Stimulated activated CD4-positive, alpha-beta T cell treated with anti-CD3 and anti-CD28 coated beads, Interleukin-1b, Interleukin-23, amount 100 ng/mL, for 4 hours (primary cell): ENCODE results near the gene RAP1GDS1.
"Not testable (repeated sequence)": the region's sequence is repeated elsewhere in the genome, so short reads cannot be mapped to it uniquely, and the experiment has no call there.

Experiments used
- DNase-seq, 2 donors: peaks; one replicate each; pipeline ENCODE4 v3.0.0-alpha.2; 2020; ENCODE audit warnings: low read depth in 2 of 2

The RAP1GDS1 gene

DNA sequence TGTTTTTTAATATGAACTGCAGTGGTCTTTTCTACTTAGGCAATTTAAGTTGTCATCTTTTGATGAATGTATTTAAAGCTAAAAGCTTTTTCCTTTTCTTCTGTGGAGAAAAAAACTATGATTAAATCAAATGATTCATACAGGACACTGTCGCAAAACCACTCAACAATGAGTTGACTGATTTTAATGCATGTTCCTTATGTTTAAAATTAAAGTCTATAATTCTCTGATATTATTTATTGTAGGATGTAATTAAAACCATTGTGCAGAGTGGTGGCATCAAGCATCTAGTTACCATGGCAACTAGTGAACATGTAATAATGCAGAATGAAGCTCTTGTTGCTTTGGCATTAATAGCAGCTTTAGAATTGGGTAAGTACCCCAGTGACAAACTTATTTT, 172.5 kb downstream of the RAP1GDS1 start:
- DNase-seq = no peak

DNA sequence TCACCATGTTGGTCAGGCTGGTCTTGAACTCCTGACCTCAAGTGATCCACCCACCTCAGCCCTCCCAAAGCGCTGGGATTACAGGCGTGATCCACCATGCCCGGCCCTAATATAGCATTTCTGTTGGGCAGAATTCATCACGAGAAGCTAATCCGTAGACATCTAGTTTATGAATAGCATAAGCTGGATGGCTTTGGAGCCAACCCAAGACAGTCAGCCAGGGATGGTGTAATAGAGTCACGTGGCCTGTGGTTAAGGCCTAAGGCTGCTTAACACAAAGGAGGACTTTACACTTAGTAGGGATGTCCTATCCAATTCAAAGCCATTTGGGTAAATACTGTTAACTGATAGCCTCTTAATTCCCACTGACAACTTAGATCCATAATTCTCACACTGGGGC, 173.6 kb downstream of the RAP1GDS1 start:
- DNase-seq = no peak

DNA sequence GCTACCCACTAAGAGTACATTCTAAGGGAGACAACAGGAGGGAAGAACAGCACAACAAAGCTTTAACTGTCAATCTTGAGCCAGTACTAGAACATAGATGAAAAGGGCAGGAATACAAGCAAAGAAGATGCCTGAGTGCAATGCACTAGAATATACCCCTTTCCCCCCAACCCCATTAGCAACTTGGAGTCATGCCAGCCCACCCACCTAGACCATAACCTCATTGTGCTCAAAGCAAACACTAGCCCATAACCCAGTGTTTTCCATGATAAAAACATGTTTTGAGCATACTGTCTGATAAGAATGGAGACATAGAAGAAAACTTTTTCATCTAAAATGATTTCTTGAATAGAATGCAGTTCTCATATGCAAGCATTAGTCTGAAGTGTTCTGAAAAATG, 183.2 kb downstream of the RAP1GDS1 start:
- no peak for DNase-seq

DNA sequence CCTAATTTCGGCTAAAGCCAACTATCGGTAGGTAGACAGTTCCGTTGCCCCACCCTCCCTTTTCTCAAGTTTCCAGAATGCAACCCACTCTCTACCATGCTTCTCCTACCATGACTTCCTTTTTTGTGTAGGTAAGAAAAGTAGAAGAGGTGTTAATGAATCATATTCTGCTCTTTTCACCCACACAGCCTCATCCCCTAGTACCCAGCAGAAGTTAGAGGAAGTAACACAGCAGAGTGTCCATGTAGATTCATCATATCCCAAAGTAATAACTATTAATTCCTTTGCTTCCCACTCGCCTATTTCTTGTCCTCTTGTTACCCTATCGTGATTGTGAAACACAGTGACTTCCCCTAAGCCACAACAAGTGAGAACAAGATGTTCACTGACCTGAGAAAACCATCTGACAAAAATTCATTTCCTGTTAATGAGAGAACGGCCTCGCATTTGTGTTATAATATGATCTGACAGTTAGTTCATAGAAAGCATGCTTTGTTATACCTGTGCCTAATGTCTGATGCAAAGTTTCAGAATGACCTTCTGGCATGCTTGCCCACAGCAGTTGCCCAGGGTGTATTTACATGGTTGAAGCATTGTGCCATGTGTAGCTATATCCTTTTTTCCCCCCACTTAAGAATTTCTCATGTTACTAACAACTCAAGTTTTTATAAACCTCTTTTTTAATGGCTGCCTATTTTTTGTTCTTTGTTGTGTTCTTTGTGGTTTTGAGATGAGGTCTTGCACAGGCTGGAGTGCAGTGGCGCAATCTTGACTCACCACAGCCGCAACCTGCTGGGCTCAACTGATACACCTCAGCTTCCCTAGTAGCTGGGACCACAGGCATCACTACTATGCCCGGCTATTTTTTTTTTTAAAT, 185.6 kb downstream of the RAP1GDS1 start:
- DNase-seq = peak in 1 of 2 donors; percentile 19

DNA sequence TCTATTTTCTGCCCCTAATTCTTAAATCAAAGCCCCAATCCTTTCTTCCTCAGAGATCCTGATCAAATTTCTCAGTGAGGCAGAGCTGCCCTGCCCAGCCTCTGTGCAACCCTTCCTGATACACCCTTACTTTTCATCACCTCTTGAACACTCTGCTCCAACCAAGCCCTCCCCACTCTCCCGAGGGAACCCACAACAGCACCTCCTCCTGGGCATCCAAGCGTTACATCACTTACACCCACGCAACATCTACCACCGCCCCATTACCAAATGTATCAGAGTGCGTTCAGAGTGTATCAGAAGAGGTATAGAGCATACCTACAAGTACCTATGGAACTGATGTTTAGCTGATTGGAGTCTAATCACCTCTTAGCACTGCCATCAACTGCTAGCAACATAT, 186.5 kb downstream of the RAP1GDS1 start:
- DNase-seq = no peak

DNA sequence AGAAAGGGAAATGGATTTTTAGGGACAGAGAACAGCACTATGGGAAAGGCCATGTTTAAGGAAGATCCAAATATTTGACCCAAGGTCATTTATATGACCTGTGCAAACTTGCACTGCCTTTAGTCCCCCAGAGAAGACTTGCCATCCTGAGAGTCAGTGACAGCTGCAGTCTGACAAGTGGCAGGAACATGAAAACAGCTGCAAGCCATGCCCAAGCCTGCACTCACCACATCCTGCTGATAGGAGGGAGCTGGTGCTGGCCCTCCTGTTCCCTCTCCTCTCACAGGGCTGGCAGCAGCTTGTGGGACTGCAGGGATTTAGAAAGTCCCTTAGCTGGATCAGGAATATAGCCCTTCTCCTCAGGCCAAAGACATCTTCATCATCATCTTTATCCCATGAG, 187.7 kb downstream of the RAP1GDS1 start:
- DNase-seq = peak in 1 of 2 donors; percentile 2

DNA sequence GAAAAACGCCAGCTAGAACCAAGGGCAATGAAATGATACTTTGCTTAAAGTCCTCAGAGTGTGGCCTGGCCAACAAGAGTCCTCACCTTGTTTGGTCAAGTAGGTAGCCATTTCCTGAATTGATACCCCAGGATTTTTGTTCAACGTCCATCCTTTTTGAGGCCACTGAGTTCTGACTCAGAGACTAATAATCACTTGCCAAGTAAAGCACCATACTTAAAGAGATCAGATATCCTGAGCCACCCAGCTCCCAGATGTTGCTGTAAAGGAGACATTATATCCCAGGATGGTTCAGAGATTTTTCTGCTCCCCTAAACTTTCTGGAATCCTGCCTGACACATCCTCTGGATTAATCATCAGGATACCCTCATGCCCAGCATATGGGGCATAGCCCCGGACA, 190.9 kb downstream of the RAP1GDS1 start:
- DNase-seq = no peak

DNA sequence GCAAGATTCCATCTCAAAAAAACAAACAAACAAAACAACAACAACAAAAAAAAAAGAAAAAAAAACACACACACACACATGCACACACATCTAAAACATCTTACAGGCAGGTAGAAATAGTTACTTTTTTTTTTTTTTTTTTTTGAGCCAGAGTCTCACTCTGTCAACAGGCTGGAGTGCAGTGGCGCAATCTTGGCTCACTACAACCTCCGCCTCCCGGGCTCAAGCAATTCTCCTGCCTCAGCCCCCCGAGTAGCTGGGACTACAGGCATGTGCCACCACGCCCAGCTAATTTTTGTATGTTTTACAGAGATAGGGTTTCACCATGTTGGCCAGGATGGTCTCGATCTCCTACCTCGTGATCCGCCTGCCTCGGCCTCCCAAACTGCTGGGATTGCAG, 196.2 kb downstream of the RAP1GDS1 start:
- not testable (repeated sequence) for DNase-seq

DNA sequence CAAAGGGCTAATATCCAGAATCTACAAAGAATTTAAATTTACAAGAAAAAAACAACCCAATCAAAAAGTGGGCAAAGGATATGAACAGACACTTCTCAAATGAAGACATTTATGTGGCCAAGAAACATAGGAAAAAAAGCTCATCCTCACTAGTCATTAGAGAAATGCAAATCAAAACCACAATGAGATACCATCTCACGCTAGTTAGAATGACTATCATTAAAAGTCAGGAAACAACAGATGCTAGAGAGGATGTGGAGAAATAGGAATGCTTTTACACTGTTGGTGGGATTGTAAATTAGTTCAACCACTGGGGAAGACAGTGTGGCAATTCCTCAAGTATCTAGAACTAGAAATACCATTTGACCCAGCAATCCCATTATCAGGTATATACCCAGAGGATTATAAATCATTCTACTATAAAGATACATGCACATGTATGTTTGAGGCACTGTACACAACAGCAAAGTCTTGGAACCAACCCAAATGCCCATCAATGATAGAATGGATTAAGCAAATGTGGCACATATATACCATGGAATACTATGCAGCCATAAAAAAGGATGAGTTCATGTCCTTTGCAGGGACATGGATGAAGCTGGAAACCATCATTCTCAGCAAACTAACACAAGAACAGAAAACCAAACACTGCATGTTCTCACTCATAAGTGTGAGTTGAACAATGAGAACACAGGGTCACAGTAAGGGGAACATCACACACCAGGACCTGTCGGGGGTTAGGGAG, 200.1 kb downstream of the RAP1GDS1 start:
- DNase-seq = not testable (repeated sequence)

DNA sequence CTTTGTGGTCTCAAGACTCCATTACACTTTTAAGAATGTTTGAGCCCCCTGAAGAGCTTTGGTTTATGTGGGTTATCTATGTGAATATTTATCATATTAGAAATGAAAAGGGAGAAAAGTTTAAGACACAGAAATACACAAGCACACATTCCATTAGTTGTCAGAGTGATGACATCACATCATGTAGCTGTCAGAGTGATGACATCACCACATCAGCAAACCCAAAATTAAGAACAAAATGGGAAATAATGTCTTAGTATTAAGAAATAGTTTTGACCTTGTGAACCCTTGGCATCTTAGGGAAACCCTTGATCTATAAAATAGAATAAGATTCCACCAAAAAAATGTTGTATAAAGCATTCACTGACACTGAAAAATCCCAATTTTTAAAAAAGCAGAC, 201.3 kb downstream of the RAP1GDS1 start:
- DNase-seq = no peak

DNA sequence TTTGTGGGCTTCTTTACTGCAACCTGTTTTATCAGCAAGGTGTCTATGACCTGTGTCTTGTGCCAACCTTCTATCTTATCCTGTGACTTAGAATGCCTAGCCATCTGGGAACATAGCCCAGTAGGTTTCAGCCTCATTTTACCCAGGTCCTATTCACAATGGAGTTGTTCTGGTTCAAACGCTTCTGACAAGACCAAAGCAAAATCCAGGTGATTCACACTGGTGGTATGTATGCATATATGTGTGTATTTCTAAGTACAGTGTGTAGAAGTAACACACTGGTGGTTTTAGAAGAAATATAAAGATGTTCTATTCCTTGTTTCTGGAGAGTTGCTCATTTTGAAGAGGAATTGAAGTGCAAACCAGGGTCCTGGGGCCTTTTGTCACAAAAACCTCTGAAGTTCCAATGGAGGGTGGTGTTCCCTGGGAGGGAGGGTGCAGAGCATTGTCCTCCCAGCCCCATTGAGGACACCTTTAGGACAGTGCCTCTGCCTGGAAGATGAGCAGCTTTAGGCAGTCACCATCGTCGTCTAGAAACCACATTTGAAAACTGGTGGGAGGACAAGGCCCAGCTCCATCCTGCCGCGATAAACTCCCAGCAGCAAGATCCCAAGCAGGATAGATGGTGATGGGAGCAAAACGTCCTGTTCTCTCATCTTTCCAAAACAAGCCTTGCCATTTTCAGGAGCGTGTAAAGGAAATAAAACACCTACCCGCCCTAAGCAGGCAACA, 205.8 kb downstream of the RAP1GDS1 start:
- DNase-seq = no peak

DNA sequence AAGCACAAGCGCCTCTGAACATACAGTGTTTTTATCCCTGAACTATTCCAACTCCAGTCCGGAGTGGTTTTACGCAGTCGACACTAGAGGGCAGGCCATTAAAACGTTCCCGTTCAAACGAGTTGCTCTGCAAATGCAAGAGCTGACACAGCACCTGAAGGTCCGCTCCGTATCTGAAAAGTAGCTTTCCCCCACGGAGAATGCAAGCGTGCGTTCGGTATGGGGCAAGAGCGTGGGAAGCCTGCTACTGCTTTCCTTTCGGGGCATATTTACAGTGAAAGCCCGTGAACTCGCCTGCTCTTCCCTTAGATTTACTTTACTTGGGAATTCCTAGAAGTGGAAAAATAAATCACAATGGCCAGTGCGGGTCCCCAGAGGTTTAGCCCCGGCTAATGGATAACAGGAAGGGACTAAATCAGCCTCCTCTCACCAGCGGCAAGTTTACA, 206.5 kb downstream of the RAP1GDS1 start:
- peak; percentile 43 to 62 for DNase-seq

DNA sequence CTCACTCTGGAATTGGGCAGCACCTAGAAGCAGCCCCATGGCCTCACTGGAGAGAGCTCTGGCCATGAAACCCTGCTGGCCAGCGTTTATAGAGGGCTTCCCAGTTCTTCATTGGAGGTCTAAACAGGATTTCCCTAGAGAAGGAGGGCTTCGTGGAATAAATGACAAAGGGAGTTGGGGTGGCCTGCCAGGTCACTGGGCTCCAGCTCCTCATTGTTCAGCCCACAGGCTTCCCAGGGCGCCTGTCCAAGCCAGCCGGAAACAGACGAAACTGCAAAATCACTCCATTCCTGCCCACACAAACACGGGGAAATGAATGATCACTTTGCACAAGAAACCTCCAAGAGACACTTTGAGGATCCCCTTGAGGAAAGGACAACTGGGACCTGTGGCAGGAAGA, 207.5 kb downstream of the RAP1GDS1 start:
- DNase-seq = no peak

DNA sequence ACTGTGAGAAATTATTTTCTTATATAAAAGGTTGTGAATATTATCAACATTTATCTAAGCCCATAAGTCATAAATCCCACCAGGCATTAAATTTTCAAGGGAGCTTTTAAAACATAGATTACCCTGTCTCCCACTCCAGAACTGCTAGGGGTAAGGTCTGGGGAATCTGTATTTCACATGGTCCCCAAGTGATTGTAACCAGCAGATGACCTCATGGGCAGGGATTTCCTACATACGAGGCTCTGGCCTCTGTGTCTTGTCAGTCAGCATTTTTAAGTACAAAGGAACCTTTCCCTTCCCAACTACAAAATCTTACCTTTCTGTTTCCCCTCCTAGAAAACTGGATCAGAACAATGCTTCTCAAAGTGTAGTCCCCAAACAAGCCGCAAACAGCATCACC, 208.6 kb downstream of the RAP1GDS1 start:
- no peak for DNase-seq

DNA sequence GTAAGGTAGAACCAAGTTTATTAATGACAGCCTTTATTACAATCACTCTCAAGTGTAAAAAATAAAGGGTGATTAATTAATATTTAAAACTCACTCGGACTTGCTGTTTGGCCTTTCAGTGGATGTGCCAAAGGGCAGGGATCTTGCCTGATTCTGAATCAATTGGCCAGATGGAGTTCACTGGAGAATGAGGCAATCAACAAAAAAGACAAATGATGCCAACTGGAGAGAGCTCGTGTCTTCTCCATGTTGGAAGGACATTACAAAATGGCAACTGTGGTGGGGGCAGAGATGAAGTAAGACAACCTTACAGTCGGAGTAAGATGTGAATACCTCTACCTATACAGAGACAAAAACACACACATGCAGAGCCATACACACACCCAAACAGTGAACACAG, 209.2 kb downstream of the RAP1GDS1 start:
- no peak for DNase-seq

DNA sequence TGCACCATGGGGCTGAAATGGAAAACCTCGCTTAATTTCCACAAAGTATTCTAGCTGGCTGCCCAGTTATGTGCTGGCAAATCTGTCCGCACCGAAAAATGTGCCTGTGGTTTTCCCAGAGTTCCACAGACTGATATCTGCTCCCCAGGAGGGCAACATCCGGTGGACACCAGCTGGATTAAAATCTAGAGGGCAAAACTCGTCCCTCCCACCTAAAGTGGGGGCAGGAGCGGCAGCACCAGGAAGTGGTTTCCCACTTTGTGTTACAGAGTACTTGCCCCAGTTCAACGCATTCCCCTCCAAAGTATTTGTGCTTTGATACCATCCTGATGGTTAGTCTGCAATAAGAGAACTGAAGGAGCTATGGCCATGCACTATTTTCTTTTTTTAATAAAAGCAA, 209.6 kb downstream of the RAP1GDS1 start:
- no peak for DNase-seq

DNA sequence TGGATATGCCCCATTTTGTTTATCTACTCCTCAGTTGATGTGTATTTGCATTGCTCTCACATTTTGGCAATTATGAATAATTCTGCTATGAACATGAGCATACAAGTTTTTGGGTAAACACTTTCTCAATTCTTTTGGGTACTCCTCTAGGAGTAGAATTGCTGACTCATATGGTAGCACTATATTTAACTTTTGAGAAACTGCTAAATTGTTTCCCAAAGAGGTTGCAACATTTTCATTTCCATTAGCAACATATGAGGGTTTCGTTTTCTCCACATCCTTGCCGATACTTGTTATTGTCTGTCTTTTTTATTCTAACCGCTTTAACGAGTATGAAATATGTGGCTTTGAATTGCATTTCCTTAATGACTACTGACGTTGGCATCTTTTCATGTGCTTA, 211.9 kb downstream of the RAP1GDS1 start:
- no peak for DNase-seq

DNA sequence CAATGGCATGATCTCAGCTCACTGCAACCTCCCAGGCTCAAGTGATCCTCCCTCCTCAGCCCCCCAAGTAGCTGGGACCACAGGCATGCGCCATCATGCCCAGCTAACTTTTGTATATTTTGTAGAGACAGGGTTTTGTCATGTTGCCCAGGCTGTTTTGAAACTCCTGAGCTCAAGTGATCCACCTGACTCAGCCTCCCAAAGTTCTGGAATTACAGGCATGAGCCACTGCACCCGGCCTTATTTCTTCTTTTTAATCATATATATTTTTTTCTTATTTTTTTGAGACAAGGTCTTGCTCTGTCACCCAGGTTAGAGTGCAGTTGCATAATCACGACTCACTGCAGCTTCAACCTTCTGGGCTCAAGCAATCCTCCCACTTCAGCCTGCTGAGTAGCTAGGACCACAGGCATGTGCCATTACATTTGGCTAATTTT, 213.2 kb downstream of the RAP1GDS1 start:
- DNase-seq = no peak

DNA sequence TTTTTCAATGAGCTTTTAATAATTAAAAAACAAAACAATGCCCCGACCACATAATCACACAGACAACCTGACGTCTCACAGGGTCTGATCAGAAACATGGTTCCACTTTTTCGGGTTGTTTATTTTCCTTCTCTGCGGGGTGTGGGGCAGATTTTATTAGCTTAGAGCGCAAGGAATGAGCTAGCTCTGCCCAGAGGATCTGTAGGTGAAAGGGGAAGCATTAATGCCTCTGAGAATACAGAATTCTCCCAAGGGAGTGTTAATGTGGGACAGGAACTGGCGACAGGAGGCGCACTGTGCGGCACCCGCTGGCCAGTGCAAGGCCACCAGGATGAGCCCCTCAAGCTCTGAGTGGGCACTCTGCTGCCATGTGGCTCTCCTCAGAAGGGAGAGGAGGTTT, 215.7 kb downstream of the RAP1GDS1 start:
- DNase-seq = no peak

DNA sequence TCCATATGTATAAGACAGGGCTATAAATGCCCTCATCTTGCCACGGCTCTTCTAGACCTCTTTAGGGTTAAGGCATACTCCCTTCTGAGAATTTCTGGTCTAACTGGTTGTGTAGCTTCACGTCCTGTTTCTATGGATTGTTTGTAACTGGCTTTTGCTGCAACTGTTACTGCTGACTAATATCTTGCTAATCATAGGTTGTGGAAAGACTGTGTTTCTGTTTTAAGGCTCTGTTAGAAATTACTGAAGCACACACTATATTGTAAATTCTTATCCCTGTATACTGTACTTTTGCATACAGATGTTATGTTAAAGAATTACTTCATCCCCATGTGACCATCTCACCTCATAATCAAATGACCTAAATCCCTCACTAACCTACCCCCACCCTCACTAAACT, 218.4 kb downstream of the RAP1GDS1 start:
- not testable (repeated sequence) for DNase-seq

DNA sequence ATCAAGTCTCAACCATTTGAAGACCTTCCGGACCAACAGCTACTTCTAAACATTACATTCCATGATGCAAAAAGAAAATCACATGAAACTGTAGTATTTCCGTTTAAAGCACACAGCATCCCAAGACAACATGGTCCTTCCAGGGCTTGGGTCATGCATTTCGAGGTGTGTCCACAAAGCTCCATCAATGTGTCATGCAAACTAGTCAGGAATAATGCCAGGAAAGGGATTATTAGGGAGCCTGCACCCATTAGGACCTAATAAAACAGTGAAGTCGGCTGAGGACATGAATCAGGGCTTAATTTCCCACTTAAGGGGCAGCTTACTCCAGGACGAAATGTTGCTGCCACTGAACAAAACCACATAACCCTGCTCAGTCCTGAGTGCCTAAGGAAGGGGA, 219.4 kb downstream of the RAP1GDS1 start:
- no peak for DNase-seq

DNA sequence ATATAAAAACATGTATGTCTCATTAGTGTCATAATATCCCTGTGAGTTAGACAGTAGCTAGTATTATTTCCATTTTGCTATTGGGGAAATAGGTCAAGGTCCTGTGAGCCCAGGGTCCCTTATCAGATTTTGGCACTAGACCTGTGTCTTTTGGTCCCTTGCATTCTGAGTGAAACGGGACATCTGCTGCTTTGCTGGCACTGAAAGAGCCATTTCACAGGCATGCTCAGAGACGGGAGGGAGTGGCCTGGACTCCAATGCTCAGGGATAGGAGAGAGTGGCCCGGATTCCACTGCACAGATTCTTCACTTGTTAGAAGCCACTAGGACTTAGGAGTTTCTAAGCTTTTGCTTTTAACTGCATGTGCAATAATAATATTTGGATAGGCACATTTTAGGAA, 220.0 kb downstream of the RAP1GDS1 start:
- no peak for DNase-seq
